ENCODE data around the gene ADGRF5. TPM values are rescaled to one million over a fixed set of nuclear protein-coding genes. Genes with fewer than 3 reads are reported as not detected.

The ADGRF5 gene
- total and polyA plus RNA-seq, 10 of the 15 experiments (the other 5 are each of a cell fraction or from before 2014, with no cell fraction given) = 0.01 to 0.13 TPM; not detected in 8

DNA sequence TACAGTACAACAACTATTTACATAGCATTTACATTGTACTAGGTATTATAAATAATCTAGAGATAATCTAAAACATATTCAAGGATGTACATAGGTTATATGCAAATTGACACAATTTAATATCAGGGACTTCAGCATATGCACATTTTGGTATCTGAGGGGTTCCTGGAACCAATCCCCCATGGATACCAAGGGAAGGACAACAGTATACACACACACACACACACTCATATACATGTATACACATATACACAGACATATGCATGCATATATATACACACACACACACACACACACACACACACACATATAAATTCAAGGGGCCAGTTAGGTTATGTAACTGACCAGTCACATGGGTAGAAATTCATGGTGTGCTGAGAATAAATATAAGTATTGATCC is 24.9 kb downstream of the ADGRF5 start:
- intact Hi-C loops (cut with micrococcal nuclease; ENCODE audit: unreplicated experiment) (no loop called here), in situ Hi-C loops (cut with MboI) (no loop called here)
- BruUV-seq (replicated peaks) = no TSS peak
- Histone ChIP-seq H4K20me1 (ENCODE audit: control insufficient read depth, insufficient read depth) (no peaks in the 10 kb centered on the region), H3K27ac (ENCODE audit: control insufficient read depth, insufficient read depth) (no peak overlapping the region), H3K79me2 (ENCODE audit: control insufficient read depth, insufficient read depth, low read length) (no peaks in the 10 kb centered on the region), H3K4me1 (ENCODE audit: control insufficient read depth, insufficient read depth, low read length) (no peaks in the 10 kb centered on the region), H3K27me3 (replicated peaks in 1 of 2; ENCODE audit: control insufficient read depth in 2 of 2, insufficient read depth in 2 of 2, low read length in 1 of 2) (no peaks in the 10 kb centered on the region; a peak in 2 of 4 replicates), H2AFZ (ENCODE audit: control insufficient read depth, low read depth, low read length) (no peak overlapping the region), H3K9ac (ENCODE audit: control insufficient read depth, insufficient read depth, low read length) (no peak overlapping the region), H3K4me3 (no peak overlapping the region), H3K9me3 (replicated peaks; ENCODE audit: control insufficient read depth, insufficient read depth, low read length) (no peaks in the 10 kb centered on the region), H3K4me2 (ENCODE audit: control insufficient read depth, insufficient read depth) (no peak overlapping the region), H3K36me3 (ENCODE audit: control insufficient read depth in 2 of 2, insufficient read depth in 2 of 2, low read length in 1 of 2) (no peaks in the 10 kb centered on the region)
- TF ChIP-seq POLR2AphosphoS2 (IDR thresholded peaks at IDR 0.05; ENCODE audit: low read depth, low read length) (no peak), EGR1 (IDR thresholded peaks at IDR 0.05; ENCODE audit: borderline replicate concordance in 1 of 2, low read depth in 2 of 2, low read length in 2 of 2) (no peak), ZBTB40 (IDR thresholded peaks at IDR 0.05; ENCODE audit: borderline replicate concordance) (no peak), TBL1XR1 (IDR thresholded peaks at IDR 0.05; ENCODE audit: low read depth, low read length) (no peak), POU2F2 (IDR thresholded peaks at IDR 0.05; ENCODE audit: borderline replicate concordance, low read depth, low read length) (no peak), BCL11A (IDR thresholded peaks at IDR 0.05; ENCODE audit: low read depth, low read length) (no peak), SMAD5 (IDR thresholded peaks at IDR 0.05; ENCODE audit: low read depth) (no peak), NBN (IDR thresholded peaks at IDR 0.05) (no peak), TCF12 (IDR thresholded peaks at IDR 0.05; ENCODE audit: low read depth, low read length) (no peak), CUX1 (IDR thresholded peaks at IDR 0.05; ENCODE audit: insufficient replicate concordance, low read depth, low read length) (no peak), TAF1 (IDR thresholded peaks at IDR 0.05; ENCODE audit: borderline replicate concordance, low read depth, low read length) (no peak), SREBF2 (IDR thresholded peaks at IDR 0.05; ENCODE audit: low read length) (no peak), SRF (IDR thresholded peaks at IDR 0.05; ENCODE audit: low read depth in 2 of 2, low read length in 2 of 2) (no peak), MXI1 (IDR thresholded peaks at IDR 0.05; ENCODE audit: low read depth, low read length) (no peak), IKZF2 (IDR thresholded peaks at IDR 0.05) (no peak), CHD1 (IDR thresholded peaks at IDR 0.05; ENCODE audit: low read depth, low read length) (no peak), ASH2L (IDR thresholded peaks at IDR 0.05; ENCODE audit: borderline replicate concordance, low read depth) (no peak), CBFB (IDR thresholded peaks at IDR 0.05; ENCODE audit: low read depth) (no peak)
- RAD21 ChIA-PET (ENCODE audit: unreplicated experiment) = no interaction called here
- DNase-seq (ENCODE audit: low read depth, low spot score) (no peak), ATAC-seq (no peak), FAIRE-seq (no peak)
- CTCF ChIA-PET = no interaction called here
- SMC1A ChIA-PET (ENCODE audit: uncharacterized antibody, unreplicated experiment) = no interaction called here
- POLR2A ChIA-PET = no interaction called here

All from GM12878 (cell line).